Measurements from ENCODE around the gene ARSH.

DNA sequence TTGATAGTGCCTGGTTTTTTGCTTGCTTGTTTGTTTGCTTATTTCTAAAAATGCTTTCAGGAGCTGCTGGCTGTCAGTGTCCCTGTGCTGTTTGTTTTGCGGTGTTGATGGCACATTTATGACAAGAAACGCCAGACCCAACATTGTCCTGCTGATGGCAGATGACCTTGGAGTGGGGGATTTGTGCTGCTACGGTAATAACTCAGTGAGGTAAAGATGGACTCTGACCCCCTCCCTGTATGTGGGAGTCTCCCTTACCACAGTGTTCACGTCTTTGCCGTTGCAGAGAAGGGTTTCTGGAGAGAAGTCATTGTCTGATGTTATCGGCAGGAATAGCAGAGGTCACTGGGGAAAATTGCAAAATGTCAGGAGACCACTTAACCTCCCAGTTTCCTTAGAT lies at the start of gene ARSH:
- TF ChIP-seq POLR2A (IDR thresholded peaks at IDR 0.05) (no peak), POLR2AphosphoS5 (IDR thresholded peaks at IDR 0.05) (no peak)
- TF ChIP-seq, protein P1, sequence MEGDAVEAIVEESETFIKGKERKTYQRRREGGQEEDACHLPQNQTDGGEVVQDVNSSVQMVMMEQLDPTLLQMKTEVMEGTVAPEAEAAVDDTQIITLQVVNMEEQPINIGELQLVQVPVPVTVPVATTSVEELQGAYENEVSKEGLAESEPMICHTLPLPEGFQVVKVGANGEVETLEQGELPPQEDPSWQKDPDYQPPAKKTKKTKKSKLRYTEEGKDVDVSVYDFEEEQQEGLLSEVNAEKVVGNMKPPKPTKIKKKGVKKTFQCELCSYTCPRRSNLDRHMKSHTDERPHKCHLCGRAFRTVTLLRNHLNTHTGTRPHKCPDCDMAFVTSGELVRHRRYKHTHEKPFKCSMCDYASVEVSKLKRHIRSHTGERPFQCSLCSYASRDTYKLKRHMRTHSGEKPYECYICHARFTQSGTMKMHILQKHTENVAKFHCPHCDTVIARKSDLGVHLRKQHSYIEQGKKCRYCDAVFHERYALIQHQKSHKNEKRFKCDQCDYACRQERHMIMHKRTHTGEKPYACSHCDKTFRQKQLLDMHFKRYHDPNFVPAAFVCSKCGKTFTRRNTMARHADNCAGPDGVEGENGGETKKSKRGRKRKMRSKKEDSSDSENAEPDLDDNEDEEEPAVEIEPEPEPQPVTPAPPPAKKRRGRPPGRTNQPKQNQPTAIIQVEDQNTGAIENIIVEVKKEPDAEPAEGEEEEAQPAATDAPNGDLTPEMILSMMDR (IDR thresholded peaks at IDR 0.05) = no peak
